Astrocyte (in vitro differentiated cells and primary cell): ENCODE data around the gene LRRC55.

ENCODE experiments used
- CTCF ChIP-seq: IDR thresholded peaks from 2 replicates; pipeline ENCODE4 v1.5.1; 2011; ENCODE audit warnings: low read depth, mild to moderate bottlenecking, inconsistent platforms, low read length, moderate library complexity; ENCODE audit not compliant: insufficient read depth
- EZH2 ChIP-seq: IDR thresholded peaks from 2 replicates; pipeline ENCODE4 v1.6.1; 2012; ENCODE audit warnings: mild to moderate bottlenecking, low read length, inconsistent platforms; ENCODE audit not compliant: insufficient read depth

GRCh38 chr11:57182896-57183295 is 1.1 kb downstream of the LRRC55 start:
- no peak for TF ChIP-seq CTCF
- no peak for TF ChIP-seq EZH2
